Astrocyte (in vitro differentiated cells and primary cell): Measurements from ENCODE around the gene RTL5.

ENCODE experiments used
- EZH2 ChIP-seq: IDR thresholded peaks from 2 replicates; pipeline ENCODE4 v1.6.1; 2012; ENCODE audit warnings: mild to moderate bottlenecking, low read length, inconsistent platforms; ENCODE audit not compliant: insufficient read depth
- TF ChIP-seq, protein P1 (sequence below): IDR thresholded peaks from 2 replicates; pipeline ENCODE4 v1.5.1; 2011; ENCODE audit warnings: low read depth, mild to moderate bottlenecking, inconsistent platforms, low read length, moderate library complexity; ENCODE audit not compliant: insufficient read depth

DNA sequence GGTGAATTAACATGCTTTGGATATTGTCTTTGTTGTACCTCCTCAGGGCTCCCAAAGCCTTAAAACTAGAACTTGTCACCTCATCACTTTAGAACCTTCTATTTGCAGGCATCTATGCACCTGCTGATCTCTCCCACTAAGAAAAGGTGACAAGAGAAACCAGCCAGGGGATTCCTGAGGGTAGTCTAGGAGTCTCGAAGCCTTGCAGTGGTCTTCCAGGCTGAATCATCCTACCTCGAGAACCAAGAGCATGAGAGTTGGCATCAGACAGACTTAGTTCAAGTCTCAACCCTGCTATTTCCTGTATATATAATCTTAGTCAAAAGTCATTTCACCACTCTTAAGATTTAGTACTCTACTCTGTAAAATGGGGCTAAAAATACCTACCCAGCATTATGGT lies 29.6 kb downstream of the RTL5 start:
- TF ChIP-seq, protein P1, sequence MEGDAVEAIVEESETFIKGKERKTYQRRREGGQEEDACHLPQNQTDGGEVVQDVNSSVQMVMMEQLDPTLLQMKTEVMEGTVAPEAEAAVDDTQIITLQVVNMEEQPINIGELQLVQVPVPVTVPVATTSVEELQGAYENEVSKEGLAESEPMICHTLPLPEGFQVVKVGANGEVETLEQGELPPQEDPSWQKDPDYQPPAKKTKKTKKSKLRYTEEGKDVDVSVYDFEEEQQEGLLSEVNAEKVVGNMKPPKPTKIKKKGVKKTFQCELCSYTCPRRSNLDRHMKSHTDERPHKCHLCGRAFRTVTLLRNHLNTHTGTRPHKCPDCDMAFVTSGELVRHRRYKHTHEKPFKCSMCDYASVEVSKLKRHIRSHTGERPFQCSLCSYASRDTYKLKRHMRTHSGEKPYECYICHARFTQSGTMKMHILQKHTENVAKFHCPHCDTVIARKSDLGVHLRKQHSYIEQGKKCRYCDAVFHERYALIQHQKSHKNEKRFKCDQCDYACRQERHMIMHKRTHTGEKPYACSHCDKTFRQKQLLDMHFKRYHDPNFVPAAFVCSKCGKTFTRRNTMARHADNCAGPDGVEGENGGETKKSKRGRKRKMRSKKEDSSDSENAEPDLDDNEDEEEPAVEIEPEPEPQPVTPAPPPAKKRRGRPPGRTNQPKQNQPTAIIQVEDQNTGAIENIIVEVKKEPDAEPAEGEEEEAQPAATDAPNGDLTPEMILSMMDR: no peak
- no peak for TF ChIP-seq EZH2
